Measurements from ENCODE around the gene ACOXL.

- TF ChIP-seq CTCF (IDR thresholded peaks at IDR 0.05; ENCODE audit: insufficient read depth, low read length, poor library complexity, severe bottlenecking) (no peak), EZH2phosphoT487 (conservative IDR thresholded peaks at IDR 0.05; ENCODE audit: low read length) (no peak)
Measured at GRCh38 chr2:110984694-110985490, 252.5 kb downstream of the ACOXL start.
